Left forelimb (tissue), 1 donor: ENCODE measurements around the gene MAGI2.

Experiments used
- DNase-seq: peaks from one replicate; pipeline ENCODE4 v3.0.0-alpha.2; 2018; ENCODE audit warnings: low spot score

MAGI2 gene

DNA sequence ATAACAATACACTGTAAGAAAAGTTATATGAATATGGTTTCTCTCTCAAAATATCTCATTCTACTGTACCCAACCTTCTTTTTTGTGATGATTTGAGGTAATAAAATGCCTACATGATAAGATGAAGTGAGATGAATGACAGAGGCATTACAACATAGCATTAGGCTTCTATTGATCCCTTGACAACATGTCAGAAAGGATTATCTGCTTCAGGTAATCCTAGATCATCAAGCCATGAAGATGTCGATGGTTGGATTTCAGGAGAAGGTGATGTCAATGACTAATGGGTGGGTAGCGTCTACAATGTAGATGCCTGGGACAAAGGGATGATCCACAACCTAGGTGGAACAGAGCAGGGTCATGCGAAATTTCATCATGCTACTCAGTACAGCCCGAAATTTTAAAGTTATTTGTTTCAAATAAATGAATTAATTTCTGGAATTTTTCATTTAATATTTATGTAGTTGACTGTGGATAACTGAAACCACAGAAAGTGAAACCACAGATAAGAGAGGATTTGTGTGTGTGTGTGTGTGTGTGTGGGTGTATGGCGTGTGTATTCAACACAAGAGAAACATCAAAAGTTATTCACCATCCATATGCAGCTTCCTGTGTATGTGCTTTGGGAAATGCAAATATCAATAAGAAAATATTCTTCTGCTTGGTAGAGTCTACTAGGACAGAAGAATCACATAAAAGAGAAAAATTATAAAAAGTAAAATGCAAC, 77.0 kb downstream of the MAGI2 start:
- no peak for DNase-seq

DNA sequence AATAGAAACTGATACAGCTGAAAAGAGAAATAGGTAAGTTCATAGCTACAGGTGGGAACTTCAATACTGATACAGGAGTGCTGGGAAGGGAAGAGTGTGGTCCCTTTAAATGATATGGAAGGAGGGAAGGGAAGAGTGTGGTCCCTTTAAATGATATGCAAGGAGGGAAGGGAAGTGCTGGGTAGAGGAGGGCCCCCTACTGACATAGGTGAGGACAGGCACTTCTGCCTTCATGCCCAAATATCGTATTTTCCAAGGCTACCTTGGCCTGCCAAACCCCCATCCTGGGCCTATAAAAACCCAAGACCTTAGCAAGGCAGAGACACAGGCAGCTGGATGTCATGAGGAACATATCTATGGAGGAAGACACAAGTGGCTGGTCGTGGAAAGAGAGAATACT, 92.3 kb downstream of the MAGI2 start:
- DNase-seq = no peak

DNA sequence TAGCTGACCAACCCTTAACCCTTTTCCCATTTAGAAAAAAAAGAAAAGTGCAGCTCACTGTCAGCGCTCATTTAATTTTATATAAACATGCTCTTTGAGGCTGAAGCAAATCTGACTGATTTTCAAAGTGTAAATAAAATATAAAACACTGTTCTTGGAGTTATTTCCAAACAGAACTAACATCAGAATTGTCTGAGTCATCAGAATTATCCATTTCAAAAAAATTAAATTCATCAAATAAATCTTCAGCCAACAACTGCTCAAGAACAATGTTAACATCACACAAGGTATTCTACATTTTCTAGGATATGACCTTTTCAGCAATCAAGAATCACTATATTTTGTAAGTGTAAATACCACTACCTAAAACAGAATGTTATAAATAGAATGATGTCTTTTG, 93.6 kb downstream of the MAGI2 start:
- no peak for DNase-seq

DNA sequence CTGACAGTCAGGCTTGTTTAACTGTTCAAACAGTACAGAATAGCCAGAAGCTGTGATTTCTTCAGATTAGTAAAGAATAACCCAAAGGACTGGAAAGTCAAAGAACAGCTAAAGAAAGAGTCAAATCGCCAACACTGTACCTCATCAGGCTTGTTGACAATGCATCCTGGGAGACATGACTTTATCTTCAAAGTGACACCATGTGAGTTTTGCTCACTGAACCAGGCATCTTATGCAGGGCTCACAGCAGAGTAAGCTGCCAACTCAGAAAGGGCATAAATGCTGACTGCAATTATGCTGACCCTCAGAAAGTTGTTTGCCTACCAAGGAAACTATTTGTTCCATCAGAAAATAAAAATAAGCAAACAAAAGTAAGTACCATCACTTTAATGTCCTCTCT, 96.4 kb downstream of the MAGI2 start:
- no peak for DNase-seq

DNA sequence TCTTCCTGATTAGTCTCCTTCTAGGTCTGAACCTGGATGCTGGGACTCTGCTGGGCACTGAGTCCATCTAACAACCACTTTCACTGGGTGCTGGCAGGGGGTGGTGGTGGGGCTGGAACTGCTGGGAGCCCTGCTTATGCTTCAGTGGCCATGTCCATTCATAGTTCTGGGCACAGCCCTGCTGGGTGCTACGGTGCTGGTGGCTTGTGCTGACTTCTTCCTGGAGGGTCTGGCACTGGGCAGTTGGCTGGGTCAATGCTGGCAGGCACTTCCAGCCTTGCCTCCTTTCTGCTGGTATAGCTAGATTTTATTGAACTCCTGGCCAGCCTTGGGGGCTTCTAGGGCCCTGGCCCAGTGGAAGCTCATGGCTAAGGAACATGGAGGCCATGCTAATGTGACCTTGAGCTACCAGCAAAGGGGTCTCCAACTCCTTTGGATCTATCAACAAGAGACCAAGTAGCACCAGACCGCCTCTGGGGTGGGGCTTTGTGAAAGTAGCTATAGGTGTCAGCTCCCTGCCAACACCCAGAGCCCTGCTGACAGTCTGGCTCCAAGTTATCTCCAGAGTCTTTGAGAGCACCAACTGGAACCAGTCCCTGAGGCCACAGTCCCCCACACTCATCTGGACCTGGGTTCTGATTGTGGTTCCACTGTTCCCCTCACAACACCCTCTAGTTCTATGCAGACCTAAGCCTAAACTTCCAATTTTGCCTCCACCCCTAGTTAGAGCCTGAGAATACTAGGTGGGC, 99.6 kb downstream of the MAGI2 start:
- no peak for DNase-seq

DNA sequence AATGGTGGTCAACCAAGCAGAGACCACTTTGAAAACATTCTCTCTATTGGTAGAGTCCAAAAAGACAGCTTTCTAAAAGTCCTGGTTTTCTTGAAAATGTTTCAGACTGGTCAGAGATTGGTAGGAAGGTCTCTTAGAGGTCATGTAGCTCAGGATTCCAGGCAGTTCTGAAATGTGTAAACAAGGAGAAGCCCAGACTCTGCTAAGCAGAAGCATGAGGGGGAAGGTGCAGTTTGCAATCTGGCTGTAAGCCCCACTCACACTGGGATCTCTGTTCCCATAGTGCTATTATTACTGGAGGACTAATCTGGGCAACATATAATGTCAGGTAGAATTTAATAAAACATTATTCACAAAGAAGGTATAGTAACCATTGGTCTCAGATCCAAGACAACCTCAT, 101.1 kb downstream of the MAGI2 start:
- DNase-seq = no peak

DNA sequence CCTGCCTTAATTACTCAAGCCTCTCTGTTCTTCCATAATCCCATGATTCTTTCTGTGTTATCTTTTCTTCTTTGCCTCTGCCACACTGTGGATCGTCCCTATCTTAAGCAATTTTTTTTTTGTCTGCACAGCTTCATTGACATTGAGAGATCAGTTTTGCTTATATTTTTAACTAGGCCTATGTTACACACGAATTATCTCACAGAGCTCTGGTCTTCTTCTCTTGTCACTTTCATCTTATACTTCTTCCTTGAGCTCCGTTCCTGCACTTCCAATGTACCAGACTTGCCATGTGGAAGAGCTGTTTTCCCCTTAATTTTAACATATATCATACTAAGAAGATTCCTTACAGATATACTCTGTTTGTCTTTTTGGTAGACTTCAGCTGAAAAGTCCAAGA, 106.1 kb downstream of the MAGI2 start:
- no peak for DNase-seq

DNA sequence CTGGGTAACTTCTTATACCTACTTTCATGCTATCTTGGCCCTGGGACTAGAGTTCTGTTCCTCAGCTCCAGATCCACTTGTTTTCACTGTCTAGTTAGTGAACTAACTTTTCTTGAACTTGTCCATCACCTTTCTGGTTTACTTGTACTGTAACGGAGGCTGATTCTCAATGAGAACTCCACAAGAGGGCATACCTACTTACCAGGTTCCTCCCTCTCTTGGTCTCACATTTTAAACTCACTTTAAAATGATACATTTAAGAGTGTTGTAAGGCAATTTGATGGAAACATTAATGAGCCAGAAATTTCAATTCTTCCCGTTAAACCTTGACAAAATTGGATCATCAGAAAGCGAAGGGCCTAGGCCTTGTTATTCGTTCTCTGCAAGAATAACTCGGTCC, 111.6 kb downstream of the MAGI2 start:
- no peak for DNase-seq

DNA sequence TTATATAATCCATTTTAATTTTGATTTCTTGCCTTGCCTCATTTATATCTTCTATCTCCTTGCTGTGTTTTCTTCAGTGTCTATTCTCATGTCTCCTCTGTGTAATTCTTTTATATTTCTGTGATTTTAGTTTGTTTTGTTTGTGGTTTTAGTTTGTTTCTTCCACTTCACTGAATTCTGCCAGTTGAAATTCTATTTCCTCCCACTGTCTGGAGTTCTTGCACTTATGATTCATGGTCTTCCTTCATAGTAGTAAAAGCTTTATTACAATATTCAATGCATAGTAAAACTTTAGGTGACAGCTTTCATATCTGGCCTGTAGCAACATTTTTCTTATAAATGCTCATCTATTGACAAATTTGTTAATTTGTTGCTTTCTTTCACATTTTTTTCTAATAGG, 113.3 kb downstream of the MAGI2 start:
- no peak for DNase-seq

DNA sequence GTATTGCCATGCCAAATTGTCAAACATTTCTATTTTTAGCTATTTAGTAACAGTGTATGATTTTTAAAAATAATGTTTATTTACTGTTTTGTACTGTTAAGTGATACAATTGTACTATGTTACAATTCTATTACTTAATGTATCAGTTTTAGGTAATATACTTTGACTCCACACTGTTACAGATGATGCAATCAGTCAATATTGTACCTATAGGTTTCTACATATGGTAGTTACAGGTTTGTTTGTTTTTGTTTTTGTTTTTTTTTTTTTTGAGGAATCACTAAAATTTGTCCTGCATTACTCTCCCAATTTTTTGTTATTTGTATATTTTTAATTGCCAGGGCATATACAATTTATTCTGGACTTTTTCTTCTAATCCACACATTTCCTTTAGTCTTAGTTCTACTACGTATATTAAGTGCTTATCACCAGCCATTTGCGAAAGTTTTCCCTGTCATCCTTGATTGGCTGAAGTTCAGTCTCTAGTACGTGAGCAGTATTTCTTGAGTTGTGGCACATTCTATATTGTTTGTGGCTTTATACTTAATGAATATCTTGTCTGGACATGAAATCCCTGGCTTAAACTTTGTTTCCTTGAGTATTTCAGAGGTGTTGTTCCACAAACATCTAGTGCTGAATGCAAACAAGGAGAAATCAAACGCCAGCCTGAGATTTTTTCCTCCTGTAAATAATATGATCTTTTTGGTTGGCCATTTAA, 114.1 kb downstream of the MAGI2 start:
- no peak for DNase-seq

DNA sequence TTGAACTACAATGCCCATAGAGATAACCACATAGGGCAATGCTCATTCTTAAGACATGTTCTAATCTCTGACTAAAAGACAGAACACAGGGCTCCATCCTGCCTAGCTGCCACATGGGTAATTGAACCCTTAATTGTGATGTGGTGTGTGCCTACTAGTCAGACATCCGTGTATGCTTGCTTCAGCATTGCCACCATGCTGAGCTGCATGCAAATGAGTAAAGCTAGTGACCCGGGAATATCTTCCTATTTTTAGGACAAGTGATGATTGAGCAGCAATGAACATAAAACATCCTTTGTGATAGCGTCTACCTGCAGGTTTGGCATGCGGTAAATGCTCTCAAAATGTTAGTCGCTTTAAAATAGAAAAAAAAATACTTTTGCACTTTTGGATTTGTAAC, 115.8 kb downstream of the MAGI2 start:
- no peak for DNase-seq

DNA sequence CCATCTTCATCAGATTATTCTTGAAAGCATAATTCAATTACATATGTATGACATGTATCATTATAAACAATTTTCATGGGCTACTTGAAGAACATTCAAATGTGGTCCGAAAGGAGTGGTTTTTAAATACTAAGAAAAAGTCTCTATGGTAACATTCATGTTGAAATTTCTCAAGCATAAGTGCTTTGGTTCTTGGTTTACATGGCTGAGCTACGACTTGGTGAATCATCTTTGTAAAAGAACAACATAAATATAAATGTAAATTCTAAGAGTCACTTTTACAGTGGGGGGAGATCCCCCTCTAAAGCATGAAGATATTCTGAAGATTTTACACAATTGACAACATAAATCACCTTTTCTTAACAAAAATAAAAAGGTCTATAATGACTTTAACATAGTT, 118.6 kb downstream of the MAGI2 start:
- no peak for DNase-seq

DNA sequence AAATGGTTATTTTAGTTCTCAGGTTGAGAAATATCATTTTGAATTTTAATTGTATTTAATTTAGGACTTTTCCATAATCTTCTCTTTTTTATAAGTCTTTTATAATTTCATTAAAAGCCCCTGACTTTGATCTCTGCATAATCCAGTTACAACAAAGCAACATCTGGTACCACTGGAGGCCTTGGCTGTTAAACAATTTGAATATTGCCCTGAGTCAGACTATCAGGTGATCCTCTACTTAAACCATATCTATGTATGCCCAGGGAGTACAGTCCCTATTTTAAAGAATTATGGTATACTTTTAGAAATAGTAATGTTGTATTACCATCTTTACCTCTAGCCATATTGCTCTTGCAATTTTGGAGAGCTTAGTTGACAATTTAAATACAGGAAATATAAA, 119.1 kb downstream of the MAGI2 start:
- no peak for DNase-seq

DNA sequence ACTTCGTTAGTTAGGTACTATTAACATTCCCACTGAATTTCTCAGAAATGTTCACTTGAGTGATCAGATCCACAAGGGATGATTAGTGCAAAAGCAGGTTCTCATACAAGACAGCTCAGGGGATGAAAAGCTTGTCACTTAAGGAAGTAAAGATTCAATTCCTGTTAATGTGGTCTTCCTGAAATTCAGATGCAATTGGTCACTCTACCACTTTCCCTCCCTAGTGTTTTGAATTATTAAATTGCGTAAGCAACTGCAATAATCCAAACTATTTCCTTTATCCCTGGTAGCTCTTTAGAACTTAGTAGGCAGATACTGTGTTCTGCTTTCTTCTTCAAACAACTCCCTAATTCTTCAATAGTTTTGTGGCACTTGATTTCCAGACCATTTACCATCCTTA, 121.4 kb downstream of the MAGI2 start:
- no peak for DNase-seq

DNA sequence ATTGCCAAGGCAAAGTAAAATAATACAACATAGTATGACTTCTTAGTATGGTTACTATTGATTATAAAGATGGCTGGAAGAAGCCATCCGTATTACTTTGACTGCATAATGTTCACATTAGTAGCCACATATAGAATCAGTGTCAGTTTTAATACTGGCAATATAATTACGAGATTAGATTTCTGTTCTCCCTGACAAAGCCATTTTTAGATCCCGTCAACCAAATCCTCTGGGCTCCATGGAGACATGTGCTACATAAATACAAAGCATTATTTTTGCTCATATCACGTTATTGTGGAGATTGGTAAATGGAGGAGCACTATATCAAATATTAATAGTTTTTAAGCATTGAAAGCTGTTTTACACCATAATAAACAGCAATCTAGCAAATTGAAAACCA, 124.0 kb downstream of the MAGI2 start:
- no peak for DNase-seq

DNA sequence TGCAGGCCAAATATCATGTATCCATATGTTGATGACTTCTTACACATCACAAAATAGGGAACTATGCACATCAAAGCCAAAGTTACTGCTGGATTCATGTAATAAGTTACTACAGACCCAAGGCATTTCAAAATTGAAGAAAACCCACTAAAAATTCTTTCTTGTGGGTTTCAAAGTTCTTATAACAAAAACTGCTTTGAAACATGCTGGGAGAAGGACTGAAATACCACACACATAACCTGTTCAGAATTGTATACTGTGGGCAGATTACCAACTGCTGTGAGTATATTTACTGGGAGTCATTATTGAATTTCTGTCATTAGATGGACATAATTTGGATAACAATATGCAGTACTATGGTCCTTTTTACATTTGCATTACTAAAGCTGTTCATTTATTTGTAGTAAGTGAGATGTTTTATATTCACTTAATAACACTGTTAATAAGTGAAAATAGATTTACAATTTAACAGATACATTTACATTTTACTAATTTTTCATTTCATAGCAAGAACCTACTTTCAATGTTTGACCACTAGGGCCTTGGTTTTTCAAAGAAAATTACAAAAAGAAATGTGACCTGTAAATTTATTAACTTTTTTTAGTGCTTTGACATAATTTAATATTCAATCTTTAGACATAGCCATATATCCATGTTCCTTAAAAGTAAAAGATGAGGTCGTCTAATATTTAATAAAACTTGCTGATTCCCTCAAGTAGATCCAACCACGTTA, 132.6 kb downstream of the MAGI2 start:
- DNase-seq = no peak

DNA sequence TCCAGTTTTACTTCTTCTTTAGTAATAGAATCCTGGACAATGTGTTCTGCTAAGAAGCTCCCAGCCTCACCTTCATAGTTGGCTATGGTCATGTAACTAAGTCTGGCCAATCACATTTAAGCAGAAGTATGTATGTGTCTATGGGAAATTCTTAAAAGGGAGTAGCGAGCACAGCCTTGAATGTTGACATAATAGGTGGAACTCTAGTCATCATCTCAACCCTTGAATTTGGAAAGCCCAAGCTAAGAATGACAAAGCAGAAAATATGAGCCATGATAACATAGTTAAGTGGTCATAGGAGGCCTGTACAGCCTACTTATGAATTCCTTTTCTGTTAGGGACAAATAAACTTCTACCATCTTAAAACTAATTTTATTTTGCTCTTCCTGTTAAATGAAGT, 134.1 kb downstream of the MAGI2 start:
- no peak for DNase-seq

DNA sequence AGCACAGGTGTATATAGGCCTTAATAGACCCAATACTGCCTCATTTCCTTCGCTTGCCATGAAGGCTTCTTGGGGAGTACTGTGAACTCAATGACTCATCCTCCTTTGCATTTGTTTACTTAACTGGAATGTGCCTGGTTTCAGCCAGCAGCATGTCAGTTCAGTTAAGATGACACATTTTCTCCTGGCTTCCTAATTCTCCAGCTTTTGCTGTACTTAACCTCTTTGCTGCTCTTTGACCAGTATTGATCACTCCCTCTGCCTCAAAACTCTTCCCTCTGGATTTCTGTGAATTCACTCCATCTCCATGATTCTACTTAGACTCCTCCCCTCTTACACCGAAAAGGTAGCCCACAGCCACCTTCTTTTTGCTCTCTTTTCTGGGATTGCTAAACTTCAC, 135.7 kb downstream of the MAGI2 start:
- DNase-seq = no peak

DNA sequence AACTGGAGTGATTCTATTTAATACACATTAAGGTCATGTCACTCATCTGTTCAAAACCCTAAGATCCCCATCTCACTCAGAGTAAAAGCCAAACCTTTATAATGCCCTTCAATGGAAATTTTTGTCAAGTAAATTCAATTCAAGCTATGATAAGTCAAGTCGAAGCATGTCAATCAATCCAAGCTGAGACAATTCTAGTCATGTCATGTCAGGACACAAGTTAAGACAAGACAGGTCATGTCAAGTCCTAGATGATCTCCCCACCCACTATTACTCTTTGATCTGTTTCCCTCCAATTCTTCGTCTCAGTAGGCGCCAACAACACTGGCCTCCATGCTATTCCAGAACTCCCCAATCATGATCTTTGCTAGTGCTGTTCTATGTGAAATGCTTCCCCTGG, 141.4 kb downstream of the MAGI2 start:
- no peak for DNase-seq

DNA sequence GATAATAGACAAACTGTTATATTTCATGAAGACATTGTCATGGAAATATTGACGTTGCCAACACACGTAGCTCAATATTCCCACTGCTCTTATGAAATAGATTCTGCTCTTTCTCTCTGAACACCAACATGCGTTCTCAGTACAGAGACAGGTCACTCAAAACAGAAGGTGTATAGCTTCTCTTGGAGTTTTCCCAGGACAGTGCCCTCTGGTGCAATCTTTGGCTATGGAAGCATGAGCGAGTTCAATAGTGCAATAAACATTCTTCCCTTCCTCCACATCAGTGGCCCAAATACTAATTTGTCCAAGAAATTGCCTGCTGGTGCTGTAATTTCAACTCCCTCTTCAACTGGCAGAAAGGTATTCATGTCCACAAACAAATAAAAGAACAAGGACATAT, 145.3 kb downstream of the MAGI2 start:
- DNase-seq = no peak

DNA sequence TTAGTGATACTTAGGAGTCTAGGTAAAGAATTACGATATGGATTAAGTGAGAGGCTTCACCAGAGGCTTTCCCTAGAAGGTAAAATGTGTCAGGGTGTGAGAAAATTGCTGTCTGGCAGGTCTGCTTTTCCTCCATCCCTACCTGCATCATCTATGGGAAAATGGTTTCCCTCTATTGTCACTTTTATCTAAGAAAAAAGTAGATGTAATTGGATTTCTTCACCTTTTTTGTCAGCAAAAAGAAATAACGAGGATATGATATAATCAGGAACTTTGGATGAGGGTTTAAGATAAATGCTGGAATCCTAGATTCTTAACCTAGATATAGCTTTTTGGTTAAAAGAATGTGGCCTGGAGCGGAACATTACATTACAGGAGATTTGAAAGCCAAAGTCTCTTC, 146.1 kb downstream of the MAGI2 start:
- no peak for DNase-seq

DNA sequence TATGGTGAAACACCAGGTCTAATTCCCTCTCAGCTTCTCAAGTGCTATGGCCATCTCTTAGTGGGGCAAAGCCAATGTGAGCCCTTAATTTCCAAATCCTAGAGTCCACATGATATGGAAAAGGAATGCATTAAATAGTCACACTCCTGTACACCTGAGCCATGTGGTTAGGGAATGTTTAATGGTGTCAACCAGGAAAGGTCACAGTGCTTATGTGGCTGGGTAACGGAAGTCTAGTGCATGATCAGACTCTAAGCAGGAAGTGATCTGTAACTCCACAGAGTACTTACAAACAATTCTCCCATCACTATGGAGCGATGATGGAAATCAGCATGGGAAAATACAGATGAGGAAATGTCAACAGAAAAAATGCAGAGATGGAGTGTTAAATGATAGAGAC, 148.8 kb downstream of the MAGI2 start:
- no peak for DNase-seq

DNA sequence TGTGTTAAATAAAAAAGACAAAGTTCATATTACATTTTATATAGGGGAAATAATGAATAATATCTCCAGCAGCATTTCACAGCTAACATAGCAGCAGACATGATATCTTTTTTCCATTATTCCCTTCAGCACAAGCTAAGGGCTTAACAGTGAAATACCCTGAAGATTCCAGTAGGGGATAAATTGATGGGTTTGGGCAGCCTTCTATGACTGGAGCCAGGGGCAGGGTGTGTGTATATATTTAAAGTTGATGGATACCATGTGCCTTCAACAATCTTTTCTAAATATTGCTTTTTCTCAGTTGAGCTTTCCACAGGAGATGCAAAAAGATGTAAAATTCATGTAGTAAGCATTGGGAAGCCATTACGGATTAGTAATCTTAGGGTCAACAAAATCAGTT, 151.2 kb downstream of the MAGI2 start:
- DNase-seq = no peak
